ENCODE measurements around the gene TMEM41A. TPM values are rescaled to one million over a fixed set of nuclear protein-coding genes. Genes with fewer than 3 reads are reported as not detected.

TMEM41A gene
- total RNA-seq, 1 experiment from 2014 or later: 37.2 TPM

GRCh38 chr3:185442031-185442430 lies 56.8 kb downstream of the TMEM41A start:
- Histone ChIP-seq H3K4me3 (no peak overlapping the region), H3K4me2 (no peak overlapping the region), H3F3A (ENCODE audit: insufficient read depth, low read depth) (no peaks in the 10 kb centered on the region), H3K36me3 (ENCODE audit: low read depth) (no peaks in the 10 kb centered on the region), H2AFZ (no peak overlapping the region), H3K27me3 (ENCODE audit: insufficient read depth, low read depth) (no peaks in the 10 kb centered on the region), H3K9me3 (ENCODE audit: insufficient read depth, low read depth) (no peaks in the 10 kb centered on the region), H3K4me1 (replicated peaks; ENCODE audit: insufficient read depth) (no peaks in the 10 kb centered on the region), H4K20me1 (ENCODE audit: insufficient read depth) (no peaks in the 10 kb centered on the region), H3K9me2 (ENCODE audit: insufficient read depth) (no peaks in the 10 kb centered on the region), H3K79me2 (ENCODE audit: low read depth) (no peaks in the 10 kb centered on the region), H3K27ac (no peak overlapping the region)
- BruUV-seq (replicated peaks): no TSS peak
- intact Hi-C loops (cut with micrococcal nuclease; ENCODE audit: unreplicated experiment): no loop called here
- POLR2A ChIA-PET (ENCODE audit: unreplicated experiment): interaction anchor here (0.7 kb wide), 1 partner anchor 40 kb away, joined by 10 read pairs; no protein-coding TSS in a partner anchor
- TF ChIP-seq CTCF (conservative IDR thresholded peaks at IDR 0.05) (no peak), EZH2 (IDR thresholded peaks at IDR 0.05; ENCODE audit: low read depth) (no peak)
- CTCF ChIA-PET: no interaction called here
- DNase-seq: no peak

GRCh38 chr3:185439745-185440466 lies 58.9 kb downstream of the TMEM41A start:
- Histone ChIP-seq H3K4me3 (no peak overlapping the region), H3K27me3 (ENCODE audit: insufficient read depth, low read depth) (no peaks in the 10 kb centered on the region), H2AFZ (no peak overlapping the region), H3K27ac (no peak overlapping the region), H3K9me3 (ENCODE audit: insufficient read depth, low read depth) (no peaks in the 10 kb centered on the region), H3K9me2 (ENCODE audit: insufficient read depth) (no peaks in the 10 kb centered on the region), H3K4me2 (no peak overlapping the region), H3K79me2 (ENCODE audit: low read depth) (no peaks in the 10 kb centered on the region), H3K36me3 (ENCODE audit: low read depth) (no peaks in the 10 kb centered on the region), H4K20me1 (ENCODE audit: insufficient read depth) (no peaks in the 10 kb centered on the region), H3K4me1 (replicated peaks; ENCODE audit: insufficient read depth) (no peaks in the 10 kb centered on the region), H3F3A (ENCODE audit: insufficient read depth, low read depth) (no peaks in the 10 kb centered on the region)
- DNase-seq: no peak
- intact Hi-C loops (cut with micrococcal nuclease; ENCODE audit: unreplicated experiment): no loop called here
- no TSS peak for BruUV-seq (replicated peaks)
- ChIA-PET POLR2A (ENCODE audit: unreplicated experiment) (no interaction called here), CTCF (no interaction called here)
- TF ChIP-seq EZH2 (IDR thresholded peaks at IDR 0.05; ENCODE audit: low read depth): no peak
- no peak for TF ChIP-seq CTCF (conservative IDR thresholded peaks at IDR 0.05)

Other genes starting within 250 kb of the TMEM41A start
- 8.4 and 8.8 TPM in 2 replicates for gene EHHADH, start 245.0 kb downstream of the TMEM41A start, total RNA-seq (2021)
- 42.2 and 65.5 TPM in 2 replicates for gene MAP3K13, start 135.9 kb downstream of the TMEM41A start, total RNA-seq (2021)
- gene LIPH, start 53.6 kb upstream of the TMEM41A start, total RNA-seq (2021): 38.4 and 44.7 TPM in 2 replicates
- 66.5 and 89.5 TPM in 2 replicates for gene SENP2, start 87.3 kb upstream of the TMEM41A start, total RNA-seq (2021)

All from PC-9 (cell line).